COLO668 (cell line): ENCODE measurements around the gene NME3.

Experiments used
- DNase-seq: peaks from one replicate; lab custom pipeline; 2025; ENCODE audit not compliant: unreplicated experiment; lab: John Stamatoyannopoulos, UW

NME3 gene

GRCh38 chr16:1794221-1794871 is 23.0 kb upstream of the NME3 start:
- peak; percentile 86 for DNase-seq

GRCh38 chr16:1793578-1794220 is 22.4 kb upstream of the NME3 start, which contains the start of gene IGFALS:
Gene IGFALS, minus strand, starts transcription at chr16:1793705. Its CDS starts 53 bp downstream, at chr16:1793652.
- peak; percentile 52 for DNase-seq

- no peak for DNase-seq
Measured at GRCh38 chr16:1792836-1793577, 21.7 kb upstream of the NME3 start.

- DNase-seq, result no peak
Measured at GRCh38 chr16:1791943-1792812, 20.8 kb upstream of the NME3 start.

- DNase-seq, result no peak
Measured at GRCh38 chr16:1791256-1791942, 20.1 kb upstream of the NME3 start.

- DNase-seq, result no peak
Measured at GRCh38 chr16:1790611-1791255, 19.4 kb upstream of the NME3 start.

- DNase-seq, result no peak
Measured at GRCh38 chr16:1790261-1790610, 18.9 kb upstream of the NME3 start.

- DNase-seq, result no peak
Measured at GRCh38 chr16:1789643-1790045, 18.3 kb upstream of the NME3 start.

GRCh38 chr16:1788708-1789100 is 17.4 kb upstream of the NME3 start:
- DNase-seq, result no peak

- DNase-seq, result no peak
Measured at GRCh38 chr16:1788095-1788707, 16.9 kb upstream of the NME3 start.

GRCh38 chr16:1787322-1788094 is 16.2 kb upstream of the NME3 start:
- no peak for DNase-seq

GRCh38 chr16:1787056-1787321 is 15.6 kb upstream of the NME3 start:
- no peak for DNase-seq

GRCh38 chr16:1786242-1787055 is 15.1 kb upstream of the NME3 start:
- DNase-seq, result no peak

- DNase-seq, result no peak
Measured at GRCh38 chr16:1785846-1786170, 14.5 kb upstream of the NME3 start.

- no peak for DNase-seq
Measured at GRCh38 chr16:1784977-1785845, 13.9 kb upstream of the NME3 start.

- DNase-seq, result peak; percentile 99
Measured at GRCh38 chr16:1782408-1783264, 11.3 kb upstream of the NME3 start, which contains the start of the genes NUBP2 and SPSB3. Gene NUBP2, plus strand, starts transcription at chr16:1782960. Its CDS starts 61 bp downstream, at chr16:1783021. Gene SPSB3, minus strand, starts transcription at chr16:1782571. Its CDS starts 1,088 bp downstream, at chr16:1781483.
